DMS114 treated with DMSO at 0.1 percent for 48 hours (cell line): ENCODE measurements around the gene RAB5B.
"Not testable (repeated sequence)": the region's sequence is repeated elsewhere in the genome, so short reads cannot be mapped to it uniquely, and the experiment has no call there.

Experiments
- DNase-seq: peaks from one replicate; lab custom pipeline; 2025; ENCODE audit not compliant: unreplicated experiment; lab: John Stamatoyannopoulos, UW

The RAB5B gene

GRCh38 chr12:55940065-55940732 lies 33.7 kb upstream of the RAB5B start:
- DNase-seq = peak; percentile 83

- DNase-seq = no peak
These were observed 31.8 kb upstream of the RAB5B start for GRCh38 chr12:55942055-55942454.

GRCh38 chr12:55942577-55943136 lies 31.2 kb upstream of the RAB5B start:
- no peak for DNase-seq

GRCh38 chr12:55946553-55946952 lies 27.3 kb upstream of the RAB5B start:
- no peak for DNase-seq

- DNase-seq = no peak
These were observed 18.5 kb upstream of the RAB5B start for GRCh38 chr12:55955344-55955743.

- DNase-seq = no peak
These were observed 17.9 kb upstream of the RAB5B start for GRCh38 chr12:55955800-55956508.

- DNase-seq = no peak
These were observed 16.6 kb upstream of the RAB5B start for GRCh38 chr12:55957106-55957859.

- no peak for DNase-seq
These were observed 10.1 kb upstream of the RAB5B start for GRCh38 chr12:55963760-55964159.

GRCh38 chr12:55965240-55965639 lies 8.6 kb upstream of the RAB5B start:
- DNase-seq = no peak

- DNase-seq = no peak
These were observed 7.9 kb upstream of the RAB5B start, which contains the start of gene PMEL for GRCh38 chr12:55965941-55966407. PMEL (minus strand) TSS chr12:55966042; CDS start chr12:55966011, 31 bp downstream.

GRCh38 chr12:55966408-55967281 lies 7.2 kb upstream of the RAB5B start, which contains the start of gene CDK2:
CDK2 (plus strand) TSS chr12:55966830; CDS start chr12:55967009, 179 bp downstream.
- DNase-seq = peak; percentile 72

- DNase-seq = no peak
These were observed 4.5 kb upstream of the RAB5B start for GRCh38 chr12:55969356-55969755.

GRCh38 chr12:55970775-55971174 lies 3.1 kb upstream of the RAB5B start:
- no peak for DNase-seq

- no peak for DNase-seq
These were observed 1.8 kb upstream of the RAB5B start for GRCh38 chr12:55972042-55972441.

GRCh38 chr12:55972456-55972855 lies 1.4 kb upstream of the RAB5B start:
- DNase-seq = no peak

GRCh38 chr12:55972911-55973598 lies 823 bp upstream of the RAB5B start:
- DNase-seq = peak; percentile 60

- DNase-seq = no peak
These were observed 441 bp downstream of the RAB5B start for GRCh38 chr12:55974308-55974730.

GRCh38 chr12:55978393-55978792 lies 4.5 kb downstream of the RAB5B start:
- no peak for DNase-seq

GRCh38 chr12:55979069-55979468 lies 5.2 kb downstream of the RAB5B start:
- DNase-seq = no peak

- not testable (repeated sequence) for DNase-seq
These were observed 8.0 kb downstream of the RAB5B start for GRCh38 chr12:55981882-55982281.
